ENCODE results near the gene OCLN. TPM values are rescaled to one million over a fixed set of nuclear protein-coding genes. Genes with fewer than 3 reads are reported as not detected.

OCLN gene
- total RNA-seq, 1 experiment from 2014 or later, result 35.4 TPM

DNA sequence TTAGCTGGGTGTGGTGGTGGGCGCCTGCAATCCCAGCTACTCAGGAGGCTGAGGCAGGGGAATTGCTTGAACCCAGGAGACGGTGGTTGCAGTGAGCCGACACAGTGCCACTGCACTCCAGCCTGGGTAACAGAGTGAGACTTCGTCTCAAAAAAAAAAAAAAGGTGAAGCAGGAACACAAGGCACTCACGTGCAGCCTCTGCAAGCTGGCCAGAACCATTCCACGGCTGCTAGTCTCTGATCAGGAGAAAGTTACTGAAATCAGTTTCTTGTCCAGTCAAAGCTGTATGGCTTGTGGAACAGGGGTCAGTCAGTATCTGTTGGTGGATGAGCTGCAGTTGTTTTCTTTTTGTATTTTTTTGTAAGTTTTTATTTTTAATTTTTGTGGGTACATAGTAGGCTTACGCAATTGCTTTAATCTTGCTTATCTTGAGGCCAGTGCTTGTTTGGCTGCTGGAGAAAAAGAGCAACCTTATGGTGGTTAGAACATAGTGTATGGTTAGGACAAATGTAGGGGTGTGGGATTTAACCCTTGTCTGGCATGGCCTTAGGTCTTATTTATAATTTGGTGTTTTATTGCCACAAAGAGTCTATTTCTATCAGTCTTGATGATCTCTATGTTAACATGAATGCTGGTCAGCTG is 34.7 kb downstream of the OCLN start:
- Histone ChIP-seq H2AFZ (ENCODE audit: low read length) (no peak overlapping the region), H3K27me3 (ENCODE audit: low read length) (no peaks in the 10 kb centered on the region), H3K9ac (ENCODE audit: low read length) (no peak overlapping the region; the same call in 1 of the 2 replicates), H3F3A (ENCODE audit: low read length, unreplicated experiment) (no peaks in the 10 kb centered on the region), H3K4me1 (ENCODE audit: insufficient read depth, low read length) (peaks cover 43% of the 10 kb centered on the region), H3K36me3 (ENCODE audit: low read depth, low read length) (peaks cover 7% of the 10 kb centered on the region), H3K9me3 (ENCODE audit: low read length) (no peaks in the 10 kb centered on the region), H3K9me2 (replicated peaks; ENCODE audit: low read length) (no peaks in the 10 kb centered on the region), H3K79me2 (ENCODE audit: low read length) (peaks cover 64% of the 10 kb centered on the region), H3K4me2 (ENCODE audit: low read length) (peak overlapping the region; percentile 74), H3K27ac (ENCODE audit: low read length) (peak overlapping the region; percentile 84), H3K4me3 (ENCODE audit: low read length) (peak overlapping the region; percentile 36; the same call in 1 of the 2 replicates), H4K20me1 (ENCODE audit: low read length) (no peaks in the 10 kb centered on the region)
- ATAC-seq (no peak), DNase-seq (no peak)
- TF ChIP-seq CTCF (conservative IDR thresholded peaks at IDR 0.05; ENCODE audit: low read depth, low read length) (no peak), EZH2 (IDR thresholded peaks at IDR 0.05; ENCODE audit: low read length, unreplicated experiment) (no peak), EZH2phosphoT487 (IDR thresholded peaks at IDR 0.05; ENCODE audit: borderline replicate concordance, low read length) (no peak)
- BruUV-seq (replicated peaks), result no TSS peak
- intact Hi-C loops (cut with micrococcal nuclease), result no loop called here
- POLR2A ChIA-PET (ENCODE audit: unreplicated experiment), result interaction anchor here (0.8 kb wide), 1 partner anchor 115 kb away, joined by 7 read pairs; no protein-coding TSS in a partner anchor
- CTCF ChIA-PET, result no interaction called here

GRCh38 chr5:69528035-69528434 is 35.4 kb downstream of the OCLN start:
- H4K20me1 ChIP-seq (ENCODE audit: low read length), result no peaks in the 10 kb centered on the region
- H3K27ac ChIP-seq (ENCODE audit: low read length), result peak overlapping the region; percentile 84
- peak; percentile 85 for DNase-seq
- no peaks in the 10 kb centered on the region for H3K27me3 ChIP-seq (ENCODE audit: low read length)
- H3F3A ChIP-seq (ENCODE audit: low read length, unreplicated experiment), result no peaks in the 10 kb centered on the region
- intact Hi-C loops (cut with micrococcal nuclease), result no loop called here
- no peak overlapping the region for H2AFZ ChIP-seq (ENCODE audit: low read length)
- H3K4me1 ChIP-seq (ENCODE audit: insufficient read depth, low read length), result peaks cover 41% of the 10 kb centered on the region
- H3K9me3 ChIP-seq (ENCODE audit: low read length), result no peaks in the 10 kb centered on the region
- peak overlapping the region; percentile 15; the same call in 1 of the 2 replicates for H3K9ac ChIP-seq (ENCODE audit: low read length)
- peak; percentile 47; the same call in 1 of the 2 replicates for ATAC-seq
- POLR2A ChIA-PET (ENCODE audit: unreplicated experiment), result no interaction called here
- peak overlapping the region; percentile 74 for H3K4me2 ChIP-seq (ENCODE audit: low read length)
- H3K36me3 ChIP-seq (ENCODE audit: low read depth, low read length), result peaks cover 7% of the 10 kb centered on the region
- TSS peak; percentile 22 for BruUV-seq (replicated peaks)
- CTCF ChIA-PET, result no interaction called here
- peaks cover 56% of the 10 kb centered on the region for H3K79me2 ChIP-seq (ENCODE audit: low read length)
- TF ChIP-seq EZH2 (IDR thresholded peaks at IDR 0.05; ENCODE audit: low read length, unreplicated experiment) (no peak), EZH2phosphoT487 (IDR thresholded peaks at IDR 0.05; ENCODE audit: borderline replicate concordance, low read length) (no peak), CTCF (conservative IDR thresholded peaks at IDR 0.05; ENCODE audit: low read depth, low read length) (no peak)
- H3K9me2 ChIP-seq (replicated peaks; ENCODE audit: low read length), result no peaks in the 10 kb centered on the region
- H3K4me3 ChIP-seq (ENCODE audit: low read length), result peak overlapping the region; percentile 36; the same call in 1 of the 2 replicates

DNA sequence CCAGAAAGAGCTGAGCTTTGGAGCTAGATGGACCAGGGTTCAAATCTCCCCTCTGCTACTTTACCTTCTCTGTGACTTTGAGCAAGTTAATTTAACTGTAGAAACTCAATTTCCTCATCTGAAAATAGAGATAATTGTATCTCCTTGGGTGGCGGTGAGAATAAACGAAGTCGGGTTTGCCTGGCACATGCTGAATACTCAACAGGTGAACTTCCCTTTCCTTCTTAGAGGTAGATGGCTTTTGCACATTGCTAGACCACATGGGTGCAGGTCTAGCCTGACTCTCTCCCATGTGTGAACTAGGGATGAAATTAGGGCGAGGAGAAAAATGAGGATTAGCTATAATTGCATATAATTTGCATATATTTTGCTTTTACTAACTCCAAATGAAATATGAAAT is 36.0 kb downstream of the OCLN start:
- Histone ChIP-seq H3K4me2 (ENCODE audit: low read length) (peak overlapping the region; percentile 74), H3K4me1 (ENCODE audit: insufficient read depth, low read length) (peaks cover 41% of the 10 kb centered on the region), H2AFZ (ENCODE audit: low read length) (no peak overlapping the region), H3K9ac (ENCODE audit: low read length) (peak overlapping the region; percentile 6; the same call in 1 of the 2 replicates), H3K27me3 (ENCODE audit: low read length) (no peaks in the 10 kb centered on the region), H3K4me3 (ENCODE audit: low read length) (peak overlapping the region; percentile 16; the same call in 1 of the 2 replicates), H3K79me2 (ENCODE audit: low read length) (peaks cover 52% of the 10 kb centered on the region), H3K36me3 (ENCODE audit: low read depth, low read length) (peaks cover 7% of the 10 kb centered on the region), H3K27ac (ENCODE audit: low read length) (peak overlapping the region; percentile 84), H3F3A (ENCODE audit: low read length, unreplicated experiment) (no peaks in the 10 kb centered on the region), H3K9me2 (replicated peaks; ENCODE audit: low read length) (no peaks in the 10 kb centered on the region), H4K20me1 (ENCODE audit: low read length) (no peaks in the 10 kb centered on the region), H3K9me3 (ENCODE audit: low read length) (no peaks in the 10 kb centered on the region)
- ChIA-PET CTCF (no interaction called here), POLR2A (ENCODE audit: unreplicated experiment) (no interaction called here)
- no peak for DNase-seq
- no TSS peak for BruUV-seq (replicated peaks)
- intact Hi-C loops (cut with micrococcal nuclease), result no loop called here
- no peak for ATAC-seq
- TF ChIP-seq CTCF (conservative IDR thresholded peaks at IDR 0.05; ENCODE audit: low read depth, low read length) (no peak), EZH2phosphoT487 (IDR thresholded peaks at IDR 0.05; ENCODE audit: borderline replicate concordance, low read length) (no peak), EZH2 (IDR thresholded peaks at IDR 0.05; ENCODE audit: low read length, unreplicated experiment) (no peak)

Data from PC-3 (cell line).